ENCODE data around the gene PSORS1C2.

DNA sequence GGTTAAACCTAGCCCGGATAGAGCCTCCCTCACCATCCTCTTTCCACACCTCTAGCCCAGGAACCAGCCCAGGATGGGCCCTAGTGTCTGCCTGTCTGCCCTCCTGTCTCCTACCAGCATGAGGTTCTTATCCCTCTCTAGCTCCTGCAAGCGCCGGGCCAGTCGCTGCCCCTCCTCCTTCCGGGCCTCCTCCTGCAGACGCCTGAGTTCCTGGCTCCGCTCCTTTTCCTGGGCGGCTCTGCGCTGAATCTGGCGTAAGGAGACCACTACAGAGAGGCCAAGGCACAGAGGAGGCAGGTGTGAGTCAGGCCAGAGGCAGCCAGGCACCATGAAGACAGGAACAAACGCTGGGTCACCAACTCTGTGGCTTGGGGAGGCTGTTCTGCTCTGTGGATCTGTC, 4.3 kb upstream of the PSORS1C2 start:
- TF ChIP-seq EZH2 (IDR thresholded peaks at IDR 0.05) (no peak), POLR2AphosphoS5 (IDR thresholded peaks at IDR 0.05; ENCODE audit: borderline replicate concordance, low read depth, low read length) (no peak)
